ENCODE data around the gene CCDC3.
"Not testable (repeated sequence)": the region's sequence is repeated elsewhere in the genome, so short reads cannot be mapped to it uniquely, and the experiment has no call there.

Gene CCDC3

DNA sequence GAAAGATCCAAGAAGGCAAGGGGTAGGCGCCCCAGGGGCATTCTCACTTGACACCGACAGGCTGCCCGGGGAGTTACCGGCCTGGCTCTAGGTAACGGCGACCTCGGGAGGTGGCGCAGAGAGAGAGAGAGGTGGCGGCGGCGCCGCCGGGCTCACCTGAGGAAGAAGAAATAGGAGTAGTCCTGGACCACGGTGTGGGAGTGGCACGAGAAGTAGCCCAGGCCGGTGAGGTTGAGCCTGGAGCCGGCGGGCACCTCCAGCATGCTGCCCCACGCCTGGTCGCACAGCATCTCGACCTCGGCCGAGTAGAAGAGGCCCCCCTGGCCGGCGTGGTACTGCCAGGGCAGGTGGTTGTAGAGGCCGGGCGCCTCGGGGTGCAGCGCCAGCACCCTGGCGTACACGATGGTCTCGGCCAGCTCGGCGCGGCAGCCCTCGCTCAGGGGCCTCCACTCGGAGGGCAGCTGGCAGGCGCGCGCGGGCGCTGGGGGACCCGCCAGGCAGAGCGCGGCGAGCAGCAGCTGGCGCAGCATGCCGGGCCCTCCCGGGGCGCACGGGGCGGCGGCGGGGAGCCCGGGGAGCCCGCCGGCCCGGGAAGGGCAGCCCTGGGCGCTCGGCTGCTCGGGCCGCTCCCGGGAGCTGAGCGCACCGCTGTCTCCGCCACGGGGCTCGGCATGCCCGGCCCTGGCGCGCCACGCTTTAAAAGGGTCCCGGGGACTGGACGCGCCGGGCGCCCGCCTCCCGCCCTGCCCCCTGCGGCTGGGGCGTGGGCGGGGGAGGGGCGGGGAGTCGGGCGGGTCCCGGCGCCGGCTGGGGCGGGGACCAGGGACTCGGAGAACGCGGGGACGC lies at the start of gene CCDC3:
TSS of gene CCDC3 (minus strand) at position 673 of the 846 bp plus-strand sequence. CDS start at position 530, 143 bp downstream.
- DNase-seq: peak; percentile 24

DNA sequence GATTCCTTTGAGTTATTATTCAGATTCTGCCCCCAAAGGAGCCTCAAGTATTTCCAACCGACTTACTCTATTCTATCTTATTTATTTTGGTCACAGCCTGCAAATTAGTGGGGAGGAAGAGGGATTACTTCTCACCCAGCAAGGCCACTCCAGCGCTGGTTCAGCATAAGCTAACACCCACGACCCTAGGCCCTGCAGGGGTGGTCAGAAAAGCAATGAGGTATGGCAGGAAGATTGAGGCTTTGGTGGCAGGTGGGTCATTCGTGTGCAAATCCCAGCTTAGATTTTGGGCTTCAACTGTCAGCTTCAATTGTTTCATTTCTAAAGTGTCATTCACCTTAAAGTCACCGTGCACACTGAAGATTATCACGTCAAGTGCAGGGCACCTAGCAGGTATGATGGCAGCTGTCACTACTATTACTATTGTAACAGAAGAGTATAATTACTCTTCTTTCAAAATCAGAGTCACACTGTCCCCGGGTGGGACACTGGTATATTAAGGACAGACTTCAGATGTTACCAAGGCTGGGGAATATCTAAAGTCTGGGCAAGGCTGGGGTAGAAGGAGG lies 49.7 kb upstream of the CCDC3 start:
- DNase-seq: no peak

DNA sequence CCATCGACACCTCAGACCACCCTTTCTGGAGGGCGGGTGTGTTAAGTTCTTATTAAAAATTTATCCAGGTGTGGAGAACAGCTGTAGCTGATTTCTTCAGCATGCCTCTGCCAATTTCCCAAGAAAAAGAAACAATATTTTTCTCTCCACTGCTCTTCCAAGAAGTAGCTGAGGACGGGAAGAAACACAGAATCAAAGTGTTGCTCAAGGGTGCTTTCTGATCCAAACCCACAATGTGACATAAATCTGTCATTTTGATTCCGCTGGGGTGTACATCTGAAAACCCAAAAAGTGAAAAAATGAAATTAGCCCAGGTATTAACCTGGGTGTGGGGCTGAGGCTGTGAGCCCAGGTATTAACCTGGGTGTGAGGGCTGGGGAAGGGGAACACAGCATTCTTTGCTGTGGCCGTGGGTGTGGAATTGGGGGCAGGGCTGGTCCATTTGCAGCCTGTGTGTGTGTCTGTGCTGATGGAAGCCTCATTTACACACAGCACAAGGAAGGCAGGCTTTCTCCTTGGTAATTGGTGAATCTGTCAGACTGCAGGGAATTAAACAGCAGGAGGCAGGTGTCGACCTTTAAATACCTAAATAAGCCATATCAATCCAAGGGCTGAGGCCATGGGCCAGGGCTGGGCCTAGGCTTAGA lies 48.4 kb upstream of the CCDC3 start:
- no peak for DNase-seq

DNA sequence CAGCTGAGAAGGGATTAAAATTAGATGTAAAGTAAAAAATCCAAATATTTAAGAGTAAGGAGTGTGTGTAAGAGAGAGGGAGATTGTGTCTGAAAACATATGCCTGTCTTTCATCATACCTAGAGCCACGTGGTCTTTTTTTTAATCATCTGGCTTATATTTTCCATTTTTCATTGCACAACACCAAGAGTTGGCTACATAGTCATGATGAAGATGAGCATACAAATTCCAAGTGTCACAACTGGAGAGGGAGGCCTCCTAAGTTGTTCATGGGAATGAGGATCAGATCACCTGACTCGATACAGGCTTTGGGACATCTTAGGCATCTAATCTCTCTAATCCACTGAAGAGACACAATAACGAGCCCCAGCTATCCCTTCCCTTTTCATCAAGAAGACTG lies 47.2 kb upstream of the CCDC3 start:
- DNase-seq: no peak

DNA sequence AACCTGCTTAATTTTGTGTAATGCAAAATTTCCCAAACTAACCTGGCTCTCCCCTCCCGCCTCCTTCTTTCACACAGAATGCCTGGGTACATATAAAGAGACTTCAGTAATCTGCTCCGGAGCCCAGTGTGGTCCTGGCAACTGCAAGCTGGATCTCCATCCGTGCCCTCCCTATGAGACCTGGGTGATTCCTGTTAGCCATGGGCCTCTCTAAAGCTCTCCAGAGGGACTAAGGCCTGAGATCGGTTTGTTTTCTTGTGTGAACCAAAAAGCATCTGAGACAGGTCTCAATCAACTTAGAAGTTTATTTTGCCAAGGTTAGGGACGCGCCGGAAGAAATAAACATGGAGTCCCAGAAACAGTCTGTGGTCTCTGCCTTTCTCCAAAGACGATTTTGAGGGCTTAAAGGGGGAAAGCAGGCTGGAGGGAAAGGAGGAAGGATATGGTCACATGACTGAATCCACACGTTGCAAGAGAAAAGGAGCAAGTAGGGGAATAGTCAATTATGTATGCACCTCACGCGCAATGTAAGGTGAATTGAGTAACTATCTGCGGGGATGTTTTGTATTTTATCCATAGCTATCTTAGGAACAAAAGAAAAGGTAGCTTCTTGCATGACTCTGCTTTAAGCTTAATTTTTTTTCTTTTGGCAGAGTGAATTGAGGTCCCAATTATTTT lies 46.2 kb upstream of the CCDC3 start:
- DNase-seq: no peak

DNA sequence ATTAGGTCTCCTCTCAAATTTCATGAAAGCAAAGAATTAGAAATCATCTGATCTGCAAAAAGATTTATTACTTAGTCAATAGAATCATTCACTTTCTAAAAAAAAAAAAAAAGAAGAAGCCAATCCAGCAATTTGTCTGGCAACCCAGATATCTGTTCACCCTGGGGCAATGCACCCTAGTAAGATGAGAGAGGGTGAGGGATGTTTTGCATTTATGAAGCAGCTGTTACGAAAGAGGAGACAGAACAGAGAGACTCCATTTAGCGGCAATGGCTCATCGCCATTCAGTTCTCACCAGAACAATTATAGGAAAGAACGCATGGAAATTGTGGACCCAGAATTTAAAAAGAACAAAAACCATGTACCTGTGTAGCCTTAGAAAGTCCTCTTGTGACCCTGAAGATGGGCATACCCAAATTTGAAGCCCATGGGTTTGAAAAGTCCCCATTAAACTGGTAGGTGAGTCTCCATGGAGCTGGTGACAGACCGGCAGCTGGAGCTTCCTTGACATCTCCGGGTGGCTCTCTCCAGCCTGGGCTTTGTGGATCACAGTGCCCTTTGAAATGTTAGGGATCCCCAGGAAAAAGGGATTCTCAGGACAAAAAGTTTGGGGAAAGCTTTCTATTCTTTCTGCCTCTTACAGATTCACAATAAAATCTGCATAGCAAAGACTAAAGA lies 45.5 kb upstream of the CCDC3 start:
- no peak for DNase-seq

DNA sequence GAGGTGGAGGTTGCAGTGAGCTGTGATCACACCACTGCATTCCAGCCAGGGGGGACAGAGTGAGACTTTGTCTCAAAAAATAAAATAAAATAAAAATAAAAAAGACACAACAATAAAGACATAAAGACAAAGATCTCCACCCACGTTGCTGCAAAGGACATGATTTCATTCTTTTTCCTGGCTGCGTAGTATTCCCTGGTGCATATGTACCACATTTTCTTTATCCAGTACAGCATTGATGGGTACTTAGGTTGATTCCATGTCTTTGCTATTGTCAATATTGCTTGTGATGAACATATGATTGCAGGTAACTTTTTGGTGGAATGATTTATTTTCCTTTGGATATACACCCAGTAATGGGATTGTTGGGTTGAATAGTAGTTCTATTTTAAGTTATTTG lies 42.0 kb upstream of the CCDC3 start:
- DNase-seq: no peak

DNA sequence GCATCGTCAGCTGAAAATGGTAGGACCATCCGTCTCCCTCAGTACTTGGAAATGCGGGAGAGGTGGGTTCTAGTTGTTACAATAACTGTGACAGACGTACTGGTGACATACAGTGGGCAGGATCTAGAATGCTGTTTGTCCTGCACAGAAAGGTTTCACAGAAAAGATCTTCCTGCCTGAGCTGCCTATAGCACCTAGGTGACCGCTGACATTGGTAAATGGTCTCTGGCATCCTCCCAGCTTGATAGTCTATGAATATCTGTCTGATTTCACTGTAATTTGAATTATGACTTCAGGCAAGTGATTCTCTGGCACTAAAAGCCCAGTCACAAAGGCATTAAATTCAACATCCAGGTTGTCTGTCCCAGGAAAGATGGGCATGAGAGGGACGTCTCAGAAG lies 38.2 kb upstream of the CCDC3 start:
- no peak for DNase-seq

DNA sequence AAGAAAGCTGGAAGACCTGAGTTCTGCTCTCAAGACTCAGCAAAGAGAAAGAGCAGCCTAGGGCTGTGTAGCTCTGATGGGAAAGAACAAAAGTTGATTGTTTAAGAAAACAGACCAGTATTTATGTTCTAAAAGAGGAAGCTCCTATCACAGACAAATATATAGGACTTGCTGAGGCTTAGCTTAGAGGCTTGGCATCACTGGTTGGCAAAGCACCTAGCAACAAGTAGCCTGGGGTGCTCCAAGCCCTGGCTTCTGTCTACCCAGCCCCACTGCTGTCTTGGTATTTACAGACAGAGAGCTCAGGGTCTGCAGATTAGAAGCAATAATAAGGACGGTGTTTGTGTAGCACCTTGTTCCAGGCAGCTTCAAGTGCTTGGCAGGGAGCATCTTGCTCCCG lies 36.9 kb upstream of the CCDC3 start:
- DNase-seq: no peak

DNA sequence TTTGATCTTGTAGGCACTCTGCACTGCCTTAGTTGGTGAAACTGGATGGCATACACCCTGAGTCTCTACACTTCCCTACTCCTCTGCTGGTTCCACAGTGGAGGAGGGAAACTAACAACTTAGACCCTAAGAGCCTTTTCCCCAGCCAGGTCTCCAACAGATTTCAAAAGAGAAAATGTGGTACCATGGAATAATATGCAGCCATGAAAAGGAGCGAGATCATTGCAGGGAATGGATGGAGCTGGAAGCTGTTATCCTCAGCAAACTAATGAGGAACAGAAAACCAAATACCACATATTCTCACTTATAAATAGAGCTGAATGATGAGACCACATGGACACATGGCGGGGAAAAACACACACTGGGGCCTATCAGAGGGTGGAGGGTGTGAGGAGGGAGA lies 36.3 kb upstream of the CCDC3 start:
- no peak for DNase-seq

DNA sequence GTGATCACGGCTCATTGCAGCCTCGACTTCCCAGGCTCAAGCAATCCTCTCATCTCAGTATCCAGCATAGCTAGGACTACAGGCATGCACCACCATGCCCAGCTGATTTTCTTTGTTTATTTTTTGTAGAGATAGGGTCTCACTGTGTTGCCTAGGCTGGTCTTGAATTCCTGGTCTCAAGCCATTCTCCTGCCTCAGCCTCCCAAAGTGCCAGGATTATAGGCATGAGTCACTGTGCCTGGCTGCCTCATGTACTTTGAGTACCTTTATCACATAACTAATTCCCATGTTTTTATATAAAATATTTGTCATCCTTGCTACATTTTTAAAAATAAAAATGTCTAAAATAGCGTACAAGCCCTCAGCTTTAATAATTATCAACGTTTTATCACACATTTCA lies 35.3 kb upstream of the CCDC3 start:
- no peak for DNase-seq

DNA sequence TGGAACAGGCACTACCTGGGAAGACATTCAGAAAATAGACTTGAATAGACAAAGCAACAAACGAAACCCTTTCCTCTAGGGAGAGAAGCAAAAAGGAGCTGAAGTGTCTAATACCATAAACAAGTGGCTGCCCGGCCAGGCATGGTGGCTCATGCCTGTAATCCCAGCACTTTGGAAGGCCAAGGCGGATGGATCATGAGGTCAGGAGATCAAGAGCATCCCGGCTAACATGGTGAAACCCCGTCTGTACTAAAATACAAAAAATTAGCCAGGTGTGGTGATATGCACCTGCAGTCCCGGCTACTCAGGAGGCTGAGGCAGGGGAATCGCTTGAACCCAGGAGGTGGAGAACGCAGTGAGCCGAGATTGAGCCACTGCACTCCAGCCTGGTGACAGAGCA lies 34.2 kb upstream of the CCDC3 start:
- DNase-seq: not testable (repeated sequence)

DNA sequence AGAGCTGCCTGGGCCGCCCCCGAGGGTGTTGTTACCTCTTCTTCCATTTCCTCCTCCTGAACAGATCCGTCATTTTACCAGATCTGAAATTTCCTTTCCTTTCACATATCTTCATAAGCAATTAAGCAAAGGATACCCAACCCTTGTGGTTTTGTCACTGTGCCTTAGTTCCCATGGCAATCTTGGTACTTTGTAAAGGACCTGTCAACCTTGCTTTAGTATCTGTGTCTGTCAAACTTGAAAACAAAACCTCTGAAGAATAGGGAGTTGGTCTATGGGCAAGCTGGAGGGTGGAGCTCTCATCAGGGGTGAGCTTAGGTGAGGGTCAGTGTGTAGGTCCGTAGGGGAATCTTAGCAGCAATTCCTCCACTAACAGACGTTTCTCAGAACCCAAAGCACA lies 25.4 kb upstream of the CCDC3 start:
- no peak for DNase-seq

DNA sequence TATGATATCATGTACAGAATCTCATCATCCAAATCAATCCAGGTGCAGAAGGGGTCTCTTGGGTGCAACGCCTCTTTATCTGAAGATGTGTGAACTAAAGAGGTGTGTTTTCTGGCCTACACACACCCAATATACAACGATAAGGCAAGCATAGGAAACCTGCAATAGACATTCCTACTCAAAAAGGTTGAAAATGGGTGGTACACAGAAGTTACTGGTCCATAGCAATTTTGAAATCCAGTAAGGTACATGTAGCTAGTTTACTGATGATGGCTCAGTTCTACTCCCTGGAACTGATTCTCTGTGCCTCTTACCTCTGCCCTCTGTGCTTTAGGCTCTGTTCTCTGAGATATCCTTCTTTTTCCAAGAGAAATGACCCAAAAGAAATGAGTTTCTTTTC lies 22.2 kb upstream of the CCDC3 start:
- DNase-seq: no peak

DNA sequence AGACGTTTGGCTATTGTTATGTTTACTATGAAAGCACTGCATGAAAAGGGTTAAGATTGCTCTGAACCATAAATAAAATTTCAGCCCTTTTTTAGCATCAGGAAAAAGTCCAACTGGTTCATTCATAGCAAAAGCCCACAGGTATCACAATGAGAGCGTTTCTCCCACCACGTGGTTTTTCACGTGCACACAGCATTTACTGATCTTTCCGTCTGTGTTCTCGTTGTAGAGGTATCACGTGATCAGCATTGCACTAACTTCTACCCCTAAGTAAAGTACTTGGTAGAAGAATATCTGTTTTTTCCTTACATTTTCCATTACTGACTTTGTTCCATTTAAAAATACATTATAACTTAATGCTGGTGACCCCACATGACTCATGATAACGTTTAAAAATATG lies 17.8 kb upstream of the CCDC3 start:
- DNase-seq: no peak

DNA sequence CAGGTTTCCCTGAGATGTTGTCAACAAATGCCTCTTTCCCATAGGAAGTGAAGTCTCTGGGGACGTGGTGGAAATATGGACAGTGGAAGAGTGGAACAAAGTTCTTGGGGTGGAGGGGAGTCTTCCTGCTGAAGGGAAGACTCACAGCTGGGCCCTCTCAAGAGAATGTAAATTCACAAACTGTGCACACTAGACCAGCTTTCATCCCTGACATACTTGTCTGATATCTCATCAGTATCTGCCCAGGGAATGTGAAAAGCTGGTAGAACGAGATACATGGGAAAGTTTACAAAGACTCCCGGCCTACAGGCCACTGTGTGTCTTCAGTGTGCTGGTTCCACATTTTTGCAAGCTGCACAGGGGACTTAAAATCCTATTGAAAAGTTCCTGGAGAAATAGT lies 16.7 kb upstream of the CCDC3 start:
- no peak for DNase-seq

DNA sequence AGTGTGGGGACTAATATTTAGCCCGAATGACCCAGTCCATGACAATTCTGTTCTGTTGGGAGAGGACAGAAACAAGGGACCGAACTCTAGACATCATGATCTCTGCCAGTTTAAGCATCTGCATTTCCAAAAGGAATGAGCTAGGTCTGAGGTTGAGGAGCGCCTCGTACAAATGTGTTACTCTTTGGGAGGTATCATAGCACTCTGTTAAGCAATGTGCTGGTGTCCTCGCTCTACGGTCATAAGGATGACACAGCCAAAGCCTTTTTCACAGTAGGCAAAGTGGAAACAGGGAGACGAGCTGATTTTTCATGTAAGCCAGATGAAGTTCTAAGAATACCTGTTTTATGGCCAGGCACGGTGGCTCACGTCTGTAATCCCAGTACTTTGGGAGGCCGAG lies 15.4 kb upstream of the CCDC3 start:
- DNase-seq: no peak

DNA sequence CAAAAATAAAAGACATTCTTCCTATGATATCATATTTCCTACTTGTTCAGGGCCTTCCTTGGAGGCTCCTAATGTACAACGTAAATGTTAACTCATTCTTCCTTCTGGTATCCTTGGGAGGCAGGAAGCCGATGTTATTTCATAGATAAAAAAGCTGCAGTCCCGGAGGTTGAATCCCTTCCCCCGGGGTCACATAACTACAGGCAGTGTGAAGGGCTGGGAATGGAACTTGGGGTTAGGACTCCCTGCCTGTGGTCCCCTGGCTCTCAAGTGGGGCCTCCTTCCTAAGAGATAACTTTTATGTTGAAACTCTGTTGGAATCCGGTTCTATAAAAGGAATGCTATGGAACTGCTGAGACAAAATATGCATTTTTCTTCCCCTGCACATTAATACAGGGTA lies 14.9 kb upstream of the CCDC3 start:
- no peak for DNase-seq

DNA sequence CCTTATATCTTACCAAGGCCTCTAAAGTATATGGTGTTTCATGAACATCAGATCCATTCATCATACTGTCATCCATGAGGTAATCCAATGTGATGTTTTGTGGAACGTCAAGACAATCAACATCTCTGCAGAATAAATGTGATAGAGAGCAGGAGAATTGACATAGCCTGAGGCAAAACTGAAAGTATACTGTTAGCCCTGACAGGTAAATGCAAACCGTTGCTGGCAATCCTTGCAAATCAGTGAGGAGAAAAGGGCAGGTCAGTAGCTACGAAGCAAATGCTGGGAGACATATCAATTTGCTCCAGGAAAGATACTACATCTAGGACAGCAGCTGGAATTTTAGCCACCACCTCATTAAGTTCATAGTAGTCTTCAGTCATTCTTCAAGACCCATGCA lies 4.5 kb upstream of the CCDC3 start:
- DNase-seq: no peak

DNA sequence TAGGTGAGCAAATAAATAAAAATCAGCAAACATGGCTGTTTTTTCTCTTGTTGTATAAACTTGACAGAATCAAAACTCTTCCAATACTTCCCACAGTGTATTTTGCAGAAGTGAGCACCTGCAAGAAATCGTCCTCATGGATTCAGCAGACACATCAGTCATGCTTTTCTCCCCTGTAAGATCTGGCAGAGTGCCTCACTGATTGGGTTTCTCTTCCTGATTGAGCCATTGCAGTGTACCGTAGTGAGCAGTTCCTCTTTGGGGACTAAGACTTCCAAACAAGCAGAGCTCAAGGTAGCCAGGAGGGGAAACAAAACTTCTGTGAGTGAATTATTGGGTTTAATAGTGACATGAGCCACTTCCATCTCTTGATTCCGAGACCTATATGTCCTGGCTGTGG lies 2.2 kb upstream of the CCDC3 start:
- no peak for DNase-seq

DNA sequence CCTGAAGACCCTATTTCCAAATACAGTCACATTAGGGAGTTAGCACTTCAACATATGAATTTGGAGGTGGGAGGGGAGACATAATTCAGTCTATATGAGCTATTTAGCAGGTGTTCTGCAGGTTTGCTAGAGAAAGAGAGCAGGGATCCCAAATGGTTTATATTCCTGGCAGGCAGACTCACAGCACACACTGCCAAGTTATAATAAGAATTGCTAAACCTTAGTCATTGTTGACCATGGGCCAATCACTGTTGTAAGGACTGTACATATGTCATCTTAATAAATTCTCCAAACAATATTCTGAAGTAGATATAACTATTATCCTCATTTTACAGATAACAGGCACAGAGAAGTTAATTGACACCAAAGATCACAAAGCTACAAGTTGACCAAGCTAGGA lies 1.5 kb upstream of the CCDC3 start:
- no peak for DNase-seq

DNA sequence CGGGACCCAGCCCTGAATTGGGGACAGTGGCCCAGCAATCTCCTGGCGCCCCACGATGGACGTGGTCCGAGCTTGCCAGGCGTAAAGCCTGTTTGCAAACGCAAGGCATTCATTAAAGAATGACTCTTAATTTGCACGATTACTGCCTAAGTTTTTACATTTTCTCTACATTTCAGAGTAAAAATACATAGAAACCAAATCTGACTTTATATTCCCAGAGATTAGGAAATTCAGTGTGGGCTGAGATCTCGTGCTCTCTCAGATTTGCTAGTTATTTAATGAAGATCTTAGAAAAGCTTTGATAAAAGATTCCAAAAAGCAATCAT lies 337 bp upstream of the CCDC3 start:
- no peak for DNase-seq

DNA sequence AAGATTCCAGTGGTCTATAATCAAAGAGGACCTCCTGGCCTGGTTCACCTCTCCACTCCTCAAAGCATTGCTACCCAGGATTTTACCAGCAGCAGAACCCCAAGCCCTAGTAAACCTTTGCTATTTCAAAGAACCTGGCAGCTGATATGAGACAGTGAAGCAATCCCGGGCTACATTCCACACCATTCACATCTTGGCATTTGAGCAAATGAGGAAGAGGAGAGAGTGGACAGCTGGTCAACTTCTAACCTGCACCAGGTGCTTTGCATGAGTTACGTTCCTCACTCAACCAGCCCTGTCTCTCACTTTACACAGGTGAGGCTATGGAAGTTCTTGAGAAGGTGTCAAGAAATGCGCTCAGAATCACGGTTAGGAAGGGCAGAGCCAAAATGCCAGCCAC lies 1.1 kb downstream of the CCDC3 start:
- DNase-seq: no peak

All from DMS79 treated with DMSO at 0.1 percent for 48 hours (cell line).